ENCODE data around the gene MSRB3. TPM values are rescaled to one million over a fixed set of nuclear protein-coding genes. Genes with fewer than 3 reads are reported as not detected.

Gene MSRB3
- total and polyA plus RNA-seq, 10 of the 15 experiments (the other 5 are each of a cell fraction or from before 2014, with no cell fraction given): 0.07 to 2.7 (median 1.3) TPM

DNA sequence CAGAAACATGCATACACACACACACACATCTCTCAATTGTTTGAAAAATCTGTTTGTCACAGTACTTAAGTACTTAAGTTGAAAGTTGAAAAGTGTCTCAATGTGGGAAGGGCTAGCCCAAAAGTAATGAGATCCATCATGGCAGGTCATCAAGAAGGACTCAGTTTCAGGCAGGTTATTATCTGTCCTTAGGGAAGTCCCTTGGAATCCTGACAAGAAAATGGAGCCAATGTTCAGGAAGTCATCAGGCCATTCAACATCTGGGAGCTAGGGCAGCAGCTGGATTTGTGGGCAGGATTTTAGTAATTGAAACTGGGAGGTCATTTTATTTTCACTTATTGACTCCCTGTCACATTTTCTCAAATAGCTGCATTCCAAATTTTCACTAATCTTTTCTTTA, 56.0 kb downstream of the MSRB3 start (continued):
- TF ChIP-seq, protein P1, sequence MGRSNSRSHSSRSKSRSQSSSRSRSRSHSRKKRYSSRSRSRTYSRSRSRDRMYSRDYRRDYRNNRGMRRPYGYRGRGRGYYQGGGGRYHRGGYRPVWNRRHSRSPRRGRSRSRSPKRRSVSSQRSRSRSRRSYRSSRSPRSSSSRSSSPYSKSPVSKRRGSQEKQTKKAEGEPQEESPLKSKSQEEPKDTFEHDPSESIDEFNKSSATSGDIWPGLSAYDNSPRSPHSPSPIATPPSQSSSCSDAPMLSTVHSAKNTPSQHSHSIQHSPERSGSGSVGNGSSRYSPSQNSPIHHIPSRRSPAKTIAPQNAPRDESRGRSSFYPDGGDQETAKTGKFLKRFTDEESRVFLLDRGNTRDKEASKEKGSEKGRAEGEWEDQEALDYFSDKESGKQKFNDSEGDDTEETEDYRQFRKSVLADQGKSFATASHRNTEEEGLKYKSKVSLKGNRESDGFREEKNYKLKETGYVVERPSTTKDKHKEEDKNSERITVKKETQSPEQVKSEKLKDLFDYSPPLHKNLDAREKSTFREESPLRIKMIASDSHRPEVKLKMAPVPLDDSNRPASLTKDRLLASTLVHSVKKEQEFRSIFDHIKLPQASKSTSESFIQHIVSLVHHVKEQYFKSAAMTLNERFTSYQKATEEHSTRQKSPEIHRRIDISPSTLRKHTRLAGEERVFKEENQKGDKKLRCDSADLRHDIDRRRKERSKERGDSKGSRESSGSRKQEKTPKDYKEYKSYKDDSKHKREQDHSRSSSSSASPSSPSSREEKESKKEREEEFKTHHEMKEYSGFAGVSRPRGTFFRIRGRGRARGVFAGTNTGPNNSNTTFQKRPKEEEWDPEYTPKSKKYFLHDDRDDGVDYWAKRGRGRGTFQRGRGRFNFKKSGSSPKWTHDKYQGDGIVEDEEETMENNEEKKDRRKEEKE (IDR thresholded peaks at IDR 0.05): no peak
- no peak for TF ChIP-seq HCFC1 (IDR thresholded peaks at IDR 0.05; ENCODE audit: low read length)
- TF ChIP-seq, protein P2, sequence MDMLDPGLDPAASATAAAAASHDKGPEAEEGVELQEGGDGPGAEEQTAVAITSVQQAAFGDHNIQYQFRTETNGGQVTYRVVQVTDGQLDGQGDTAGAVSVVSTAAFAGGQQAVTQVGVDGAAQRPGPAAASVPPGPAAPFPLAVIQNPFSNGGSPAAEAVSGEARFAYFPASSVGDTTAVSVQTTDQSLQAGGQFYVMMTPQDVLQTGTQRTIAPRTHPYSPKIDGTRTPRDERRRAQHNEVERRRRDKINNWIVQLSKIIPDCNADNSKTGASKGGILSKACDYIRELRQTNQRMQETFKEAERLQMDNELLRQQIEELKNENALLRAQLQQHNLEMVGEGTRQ (IDR thresholded peaks at IDR 0.05; ENCODE audit: borderline replicate concordance, low read depth, low read length): no peak

DNA sequence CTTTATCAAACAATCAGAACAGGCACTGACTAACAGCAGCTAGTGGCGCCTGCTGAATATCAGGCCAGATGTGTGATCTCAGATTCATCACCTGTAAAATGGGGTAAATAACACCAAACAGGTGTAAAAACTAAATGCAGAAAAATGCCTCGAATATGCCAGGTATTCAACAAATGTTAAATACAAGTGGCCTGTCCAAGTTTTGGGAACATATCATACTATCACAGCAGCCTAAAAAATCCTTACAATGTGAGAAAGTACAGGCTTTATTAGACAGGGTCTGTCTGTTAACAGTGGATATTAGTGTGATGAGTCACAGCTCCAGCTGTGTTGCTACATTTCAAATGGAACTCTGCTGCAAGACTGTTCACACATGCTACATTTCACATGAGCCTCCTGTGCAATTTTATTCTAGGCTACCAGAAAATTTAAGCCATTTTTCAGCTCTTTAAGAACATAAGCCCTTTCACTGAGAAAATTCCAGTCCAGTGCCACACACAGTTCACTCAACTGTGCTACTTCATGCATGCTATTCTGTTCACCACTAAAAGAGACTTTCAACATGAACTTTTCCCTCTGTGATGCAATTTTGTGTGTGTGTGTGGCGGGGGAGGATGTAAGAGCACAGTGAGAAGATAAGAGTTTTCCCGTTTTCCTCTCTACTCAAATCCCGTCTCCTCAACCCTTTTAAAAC, 56.7 kb downstream of the MSRB3 start:
- Histone ChIP-seq H3K4me3 (no peak overlapping the region), H3K4me1 (ENCODE audit: control insufficient read depth, insufficient read depth, low read length) (no peaks in the 10 kb centered on the region), H3K9me3 (replicated peaks; ENCODE audit: control insufficient read depth, insufficient read depth, low read length) (no peaks in the 10 kb centered on the region), H3K27me3 (replicated peaks in 1 of 2; ENCODE audit: control insufficient read depth in 2 of 2, insufficient read depth in 2 of 2, low read length in 1 of 2) (no peaks in the 10 kb centered on the region; a peak in 1 of 4 replicates), H3K79me2 (ENCODE audit: control insufficient read depth, insufficient read depth, low read length) (no peaks in the 10 kb centered on the region), H3K4me2 (ENCODE audit: control insufficient read depth, insufficient read depth) (no peak overlapping the region), H4K20me1 (ENCODE audit: control insufficient read depth, insufficient read depth) (no peaks in the 10 kb centered on the region), H3K9ac (ENCODE audit: control insufficient read depth, insufficient read depth, low read length) (no peak overlapping the region), H2AFZ (ENCODE audit: control insufficient read depth, low read depth, low read length) (no peak overlapping the region), H3K27ac (ENCODE audit: control insufficient read depth, insufficient read depth) (no peak overlapping the region), H3K36me3 (ENCODE audit: control insufficient read depth in 2 of 2, insufficient read depth in 2 of 2, low read length in 1 of 2) (no peaks in the 10 kb centered on the region)
- WGBS (ENCODE audit: insufficient coverage, insufficient replicate concordance, low lambda C conversion rate, missing lambda C conversion rate): 30% methylated on average over 5 of the region's 5 CpGs
- FAIRE-seq (no peak), DNase-seq (ENCODE audit: low read depth, low spot score) (no peak), ATAC-seq (no peak)
- ChIA-PET POLR2A (no interaction called here), SMC1A (ENCODE audit: uncharacterized antibody, unreplicated experiment) (interaction anchor here (1.4 kb wide), 1 partner anchor 10 kb away, joined by 4 read pairs; no protein-coding TSS in a partner anchor), CTCF (interaction anchor here (1.3 kb wide), 1 partner anchor 8 kb away, joined by 4 read pairs; no protein-coding TSS in a partner anchor), RAD21 (ENCODE audit: unreplicated experiment) (no interaction called here)
- intact Hi-C loops (cut with micrococcal nuclease; ENCODE audit: unreplicated experiment): no loop called here
- BruUV-seq (replicated peaks): no TSS peak
- TF ChIP-seq, protein P3, sequence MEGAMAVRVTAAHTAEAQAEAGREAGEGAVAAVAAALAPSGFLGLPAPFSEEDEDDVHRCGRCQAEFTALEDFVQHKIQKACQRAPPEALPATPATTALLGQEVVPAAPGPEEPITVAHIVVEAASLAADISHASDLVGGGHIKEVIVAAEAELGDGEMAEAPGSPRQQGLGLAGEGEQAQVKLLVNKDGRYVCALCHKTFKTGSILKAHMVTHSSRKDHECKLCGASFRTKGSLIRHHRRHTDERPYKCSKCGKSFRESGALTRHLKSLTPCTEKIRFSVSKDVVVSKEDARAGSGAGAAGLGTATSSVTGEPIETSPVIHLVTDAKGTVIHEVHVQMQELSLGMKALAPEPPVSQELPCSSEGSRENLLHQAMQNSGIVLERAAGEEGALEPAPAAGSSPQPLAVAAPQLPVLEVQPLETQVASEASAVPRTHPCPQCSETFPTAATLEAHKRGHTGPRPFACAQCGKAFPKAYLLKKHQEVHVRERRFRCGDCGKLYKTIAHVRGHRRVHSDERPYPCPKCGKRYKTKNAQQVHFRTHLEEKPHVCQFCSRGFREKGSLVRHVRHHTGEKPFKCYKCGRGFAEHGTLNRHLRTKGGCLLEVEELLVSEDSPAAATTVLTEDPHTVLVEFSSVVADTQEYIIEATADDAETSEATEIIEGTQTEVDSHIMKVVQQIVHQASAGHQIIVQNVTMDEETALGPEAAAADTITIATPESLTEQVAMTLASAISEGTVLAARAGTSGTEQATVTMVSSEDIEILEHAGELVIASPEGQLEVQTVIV (IDR thresholded peaks at IDR 0.05; ENCODE audit: borderline replicate concordance, partially characterized antibody): no peak
- no peak for TF ChIP-seq PAX5 (IDR thresholded peaks at IDR 0.05; ENCODE audit: borderline replicate concordance, low read depth, low read length)
- TF ChIP-seq ASH2L (IDR thresholded peaks at IDR 0.05; ENCODE audit: borderline replicate concordance, low read depth): no peak
- in situ Hi-C loops (cut with MboI): no loop called here

All from GM12878 (cell line).